ENCODE results near the gene CAPN10.

Gene CAPN10

GRCh38 chr2:240574386-240575100 lies 12.0 kb upstream of the CAPN10 start:
- H3K36me3 Mint-ChIP-seq (ENCODE audit: insufficient read depth) = peaks cover 21% of the 10 kb centered on the region
- no peaks in the 10 kb centered on the region for H3K27me3 Mint-ChIP-seq
- peaks cover 33 to 34% of the 10 kb centered on the region in 2 donors for H3K4me1 Mint-ChIP-seq (ENCODE audit: low read depth in 2 of 2)
- H3K27ac Mint-ChIP-seq = peak overlapping the region in 1 of 2 donors; percentile 80
- H3K4me3 Mint-ChIP-seq = no peak overlapping the region
- DNase-seq (no peak), ATAC-seq (replicated peaks) (no peak)
- no peaks in the 10 kb centered on the region for H3K9me3 Mint-ChIP-seq

DNA sequence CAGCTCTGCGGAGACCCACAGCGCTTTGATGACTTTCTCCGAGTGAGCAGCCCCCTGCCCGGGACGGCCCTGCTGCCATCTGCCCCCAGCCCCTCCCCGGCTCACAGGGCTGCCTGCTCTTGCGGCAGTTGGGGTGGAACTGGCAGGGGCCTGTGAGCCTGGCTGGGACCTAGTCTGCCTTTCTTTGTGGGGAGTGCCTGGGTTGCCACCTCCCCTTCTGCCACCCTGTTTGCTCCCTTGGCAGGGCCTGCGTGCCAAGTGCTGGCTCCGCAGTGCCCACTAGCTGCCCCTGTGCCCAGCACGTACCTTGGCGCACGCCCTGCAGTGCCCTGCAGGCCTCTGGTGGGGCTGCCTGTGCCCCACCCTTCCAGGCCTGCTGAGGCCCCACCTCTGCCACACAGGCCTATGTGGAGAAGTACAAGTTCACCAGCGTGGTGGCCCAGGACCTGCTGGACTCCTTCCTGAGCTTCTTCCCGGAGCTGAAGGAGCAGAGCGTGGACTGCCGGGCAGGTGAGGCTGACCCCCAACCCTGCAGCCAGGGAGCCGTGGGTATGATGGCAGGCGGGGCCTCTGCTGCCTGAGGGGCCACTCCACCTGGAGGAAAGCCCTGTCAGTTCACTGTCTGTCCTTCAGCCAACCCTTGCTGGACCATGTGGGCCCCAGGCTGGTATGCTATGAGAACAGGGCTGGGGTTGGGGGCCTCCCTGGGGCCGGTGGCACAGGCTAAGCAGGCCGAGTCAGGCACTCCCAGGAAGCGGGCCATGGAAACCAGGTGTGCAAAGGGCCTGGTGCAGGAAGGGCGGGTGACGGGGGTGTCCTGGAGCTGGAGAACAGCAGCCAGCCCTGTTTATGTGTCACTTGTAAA lies 11.2 kb upstream of the CAPN10 start:
- peak overlapping the region in 1 of 2 donors; percentile 80 for H3K27ac Mint-ChIP-seq
- DNase-seq (no peak), ATAC-seq (replicated peaks) (no peak)
- H3K9me3 Mint-ChIP-seq = no peaks in the 10 kb centered on the region
- peaks cover 21% of the 10 kb centered on the region for H3K36me3 Mint-ChIP-seq (ENCODE audit: insufficient read depth)
- no peak overlapping the region for H3K4me3 Mint-ChIP-seq
- no peaks in the 10 kb centered on the region for H3K27me3 Mint-ChIP-seq
- peaks cover 35% of the 10 kb centered on the region in 2 donors for H3K4me1 Mint-ChIP-seq (ENCODE audit: low read depth in 2 of 2)

GRCh38 chr2:240576036-240576435 lies 10.5 kb upstream of the CAPN10 start:
- H3K4me1 Mint-ChIP-seq (ENCODE audit: low read depth in 2 of 2) = peaks cover 29 to 33% of the 10 kb centered on the region in 2 donors
- no peak overlapping the region for H3K27ac Mint-ChIP-seq
- DNase-seq (no peak), ATAC-seq (replicated peaks) (no peak)
- no peaks in the 10 kb centered on the region for H3K27me3 Mint-ChIP-seq
- H3K9me3 Mint-ChIP-seq = no peaks in the 10 kb centered on the region
- peaks cover 16% of the 10 kb centered on the region for H3K36me3 Mint-ChIP-seq (ENCODE audit: insufficient read depth)
- H3K4me3 Mint-ChIP-seq = no peak overlapping the region

DNA sequence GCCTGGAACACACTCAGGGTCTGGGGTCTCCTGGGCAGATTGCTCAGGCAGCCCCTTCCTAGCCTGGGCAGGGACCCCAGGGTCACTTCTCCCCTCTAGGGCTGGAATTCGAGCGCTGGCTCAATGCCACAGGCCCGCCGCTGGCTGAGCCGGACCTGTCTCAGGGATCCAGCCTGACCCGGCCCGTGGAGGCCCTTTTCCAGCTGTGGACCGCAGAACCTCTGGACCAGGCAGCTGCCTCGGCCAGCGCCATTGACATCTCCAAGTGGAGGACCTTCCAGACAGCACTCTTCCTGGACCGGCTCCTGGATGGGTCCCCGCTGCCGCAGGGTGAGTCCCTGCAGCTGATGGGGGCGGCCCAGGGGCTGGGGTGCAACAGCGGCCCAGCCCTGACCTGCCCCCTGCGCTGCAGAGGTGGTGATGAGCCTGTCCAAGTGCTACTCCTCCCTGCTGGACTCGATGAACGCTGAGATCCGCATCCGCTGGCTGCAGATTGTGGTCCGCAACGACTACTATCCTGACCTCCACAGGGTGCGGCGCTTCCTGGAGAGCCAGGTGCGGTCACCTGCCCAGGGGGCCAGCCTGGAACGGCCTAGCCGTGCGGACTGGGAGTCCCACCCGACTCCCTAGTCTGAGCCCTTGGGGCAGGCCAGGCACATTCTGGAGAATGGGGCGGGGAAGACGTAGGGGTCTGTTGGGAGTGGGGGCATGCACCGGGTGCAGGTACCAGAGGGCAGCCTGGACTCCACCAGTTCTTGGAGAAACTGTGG lies 9.9 kb upstream of the CAPN10 start:
- H3K9me3 Mint-ChIP-seq = no peaks in the 10 kb centered on the region
- peaks cover 25 to 28% of the 10 kb centered on the region in 2 donors for H3K4me1 Mint-ChIP-seq (ENCODE audit: low read depth in 2 of 2)
- no peak for ATAC-seq (replicated peaks)
- no peak overlapping the region for H3K4me3 Mint-ChIP-seq
- no peaks in the 10 kb centered on the region for H3K27me3 Mint-ChIP-seq
- peak overlapping the region in 1 of 2 donors; percentile 55 for H3K27ac Mint-ChIP-seq
- no peak for DNase-seq
- H3K36me3 Mint-ChIP-seq (ENCODE audit: insufficient read depth) = peaks cover 13% of the 10 kb centered on the region

DNA sequence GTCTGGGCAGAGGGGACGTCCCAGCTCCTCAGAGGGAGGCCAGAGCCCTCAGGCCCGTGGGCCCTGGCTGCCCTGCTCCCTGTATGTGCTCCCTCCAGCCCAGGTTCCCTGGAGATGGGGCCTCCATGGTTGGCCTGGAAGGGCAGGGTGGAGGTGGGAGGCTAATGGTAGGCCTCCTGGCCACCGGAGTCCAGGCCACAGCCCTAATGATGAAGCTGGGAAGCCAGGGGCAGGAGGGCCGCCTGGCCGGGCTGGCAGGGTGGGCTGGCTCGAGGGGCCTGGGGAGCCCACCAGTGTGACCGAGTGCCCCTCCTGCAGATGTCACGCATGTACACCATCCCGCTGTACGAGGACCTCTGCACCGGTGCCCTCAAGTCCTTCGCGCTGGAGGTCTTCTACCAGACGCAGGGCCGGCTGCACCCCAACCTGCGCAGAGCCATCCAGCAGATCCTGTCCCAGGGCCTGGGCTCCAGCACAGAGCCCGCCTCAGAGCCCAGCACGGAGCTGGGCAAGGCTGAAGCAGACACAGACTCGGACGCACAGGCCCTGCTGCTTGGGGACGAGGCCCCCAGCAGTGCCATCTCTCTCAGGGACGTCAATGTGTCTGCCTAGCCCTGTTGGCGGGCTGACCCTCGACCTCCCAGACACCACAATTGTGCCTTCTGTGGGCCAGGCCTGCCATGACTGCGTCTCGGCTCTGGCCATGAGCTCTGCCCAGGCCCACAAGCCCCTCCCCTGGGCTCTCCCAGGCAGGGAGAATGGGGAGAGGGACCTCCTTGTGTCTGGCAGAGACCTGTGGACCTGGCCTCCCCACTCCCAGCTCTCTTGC lies 9.0 kb upstream of the CAPN10 start:
- no peaks in the 10 kb centered on the region for H3K9me3 Mint-ChIP-seq

DNA sequence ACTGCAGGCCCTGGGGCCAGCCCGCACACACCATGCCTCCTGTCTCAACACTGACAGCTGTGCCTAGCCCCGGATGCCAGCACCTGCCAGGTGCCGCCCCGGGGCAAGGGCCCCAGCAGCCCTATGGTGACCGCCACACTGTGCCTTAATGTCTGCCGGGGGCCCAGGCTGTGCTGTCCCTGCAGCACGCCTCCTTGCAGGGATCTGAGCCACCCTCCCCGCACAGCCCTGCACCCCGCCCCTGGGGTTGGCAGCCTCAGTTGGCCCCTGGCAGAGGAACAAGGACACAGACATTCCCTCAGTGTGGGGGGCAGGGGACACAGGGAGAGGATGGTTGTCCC lies 8.5 kb upstream of the CAPN10 start:
- peaks cover 16% of the 10 kb centered on the region for H3K36me3 Mint-ChIP-seq (ENCODE audit: insufficient read depth)
- no peak overlapping the region for H3K4me3 Mint-ChIP-seq
- peak overlapping the region in 1 of 2 donors; percentile 87 for H3K27ac Mint-ChIP-seq
- H3K9me3 Mint-ChIP-seq = no peaks in the 10 kb centered on the region
- DNase-seq = no peak
- no peak for ATAC-seq (replicated peaks)
- H3K27me3 Mint-ChIP-seq = no peaks in the 10 kb centered on the region
- peaks cover 24 to 27% of the 10 kb centered on the region in 2 donors for H3K4me1 Mint-ChIP-seq (ENCODE audit: low read depth in 2 of 2)

More for the DNA sequence above, 9.0 kb upstream of the CAPN10 start:
- Mint-ChIP-seq H3K27ac (peak overlapping the region in 1 of 2 donors; percentile 87), H3K36me3 (ENCODE audit: insufficient read depth) (peaks cover 16% of the 10 kb centered on the region), H3K4me3 (no peak overlapping the region), H3K4me1 (ENCODE audit: low read depth in 2 of 2) (peaks cover 22 to 24% of the 10 kb centered on the region in 2 donors), H3K27me3 (no peaks in the 10 kb centered on the region)
- DNase-seq = no peak
- ATAC-seq (replicated peaks) = no peak

- H3K9me3 Mint-ChIP-seq = no peaks in the 10 kb centered on the region
- no peak for DNase-seq
- peaks cover 24 to 27% of the 10 kb centered on the region in 2 donors for H3K4me1 Mint-ChIP-seq (ENCODE audit: low read depth in 2 of 2)
- peak overlapping the region; percentile 44 to 87 for H3K27ac Mint-ChIP-seq
- peaks cover 16% of the 10 kb centered on the region for H3K36me3 Mint-ChIP-seq (ENCODE audit: insufficient read depth)
- no peak overlapping the region for H3K4me3 Mint-ChIP-seq
- no peaks in the 10 kb centered on the region for H3K27me3 Mint-ChIP-seq
- no peak for ATAC-seq (replicated peaks)
Measured at GRCh38 chr2:240578488-240578887, 8.0 kb upstream of the CAPN10 start.

- Mint-ChIP-seq H3K27ac (peak overlapping the region; percentile 78 to 87), H3K4me3 (peak overlapping the region; percentile 62 to 69), H3K27me3 (no peaks in the 10 kb centered on the region), H3K36me3 (ENCODE audit: insufficient read depth) (peaks cover 16% of the 10 kb centered on the region), H3K9me3 (no peaks in the 10 kb centered on the region), H3K4me1 (ENCODE audit: low read depth in 2 of 2) (peaks cover 24 to 27% of the 10 kb centered on the region in 2 donors)
- DNase-seq = no peak
- no peak for ATAC-seq (replicated peaks)
Measured at GRCh38 chr2:240579071-240579762, 7.3 kb upstream of the CAPN10 start.

- H3K27ac Mint-ChIP-seq = peak overlapping the region; percentile 78 to 87
- ATAC-seq (replicated peaks) = peak; percentile 98
Measured at GRCh38 chr2:240579771-240580614, 6.5 kb upstream of the CAPN10 start.

GRCh38 chr2:240581811-240582210 lies 4.7 kb upstream of the CAPN10 start:
- ATAC-seq (replicated peaks) = no peak
- H3K36me3 Mint-ChIP-seq (ENCODE audit: insufficient read depth) = peaks cover 24% of the 10 kb centered on the region
- H3K4me1 Mint-ChIP-seq (ENCODE audit: low read depth in 2 of 2) = peaks cover 31 to 33% of the 10 kb centered on the region in 2 donors
- no peak overlapping the region for H3K4me3 Mint-ChIP-seq
- H3K27me3 Mint-ChIP-seq = no peaks in the 10 kb centered on the region
- no peak for DNase-seq
- H3K9me3 Mint-ChIP-seq = no peaks in the 10 kb centered on the region
- no peak overlapping the region for H3K27ac Mint-ChIP-seq

More at GRCh38 chr2:240579771-240580614, 6.5 kb upstream of the CAPN10 start:
- Mint-ChIP-seq H3K27me3 (no peaks in the 10 kb centered on the region), H3K4me1 (ENCODE audit: low read depth in 2 of 2) (peaks cover 27% of the 10 kb centered on the region in 2 donors), H3K9me3 (no peaks in the 10 kb centered on the region), H3K36me3 (ENCODE audit: insufficient read depth) (peaks cover 16% of the 10 kb centered on the region), H3K4me3 (peak overlapping the region; percentile 62 to 69)
- DNase-seq = peak; percentile 78 to 79 (median 79)

GRCh38 chr2:240582781-240583180 lies 3.8 kb upstream of the CAPN10 start:
- DNase-seq = no peak
- no peak for ATAC-seq (replicated peaks)
- no peaks in the 10 kb centered on the region for H3K9me3 Mint-ChIP-seq
- H3K27me3 Mint-ChIP-seq = no peaks in the 10 kb centered on the region
- no peak overlapping the region for H3K4me3 Mint-ChIP-seq
- H3K36me3 Mint-ChIP-seq (ENCODE audit: insufficient read depth) = peaks cover 26% of the 10 kb centered on the region
- no peak overlapping the region for H3K27ac Mint-ChIP-seq
- H3K4me1 Mint-ChIP-seq (ENCODE audit: low read depth in 2 of 2) = peaks cover 35 to 39% of the 10 kb centered on the region in 2 donors

Data from effector memory CD8-positive, alpha-beta T cell (primary cell).